HG02798 (cell line): Measurements from ENCODE around the gene SMAD5.

Source experiments
- ATAC-seq: cut with Tn5 transposase; IDR thresholded peaks from one replicate; pipeline ENCODE4 v1.9.1; 2021; ENCODE audit warnings: mild to moderate bottlenecking; ENCODE audit not compliant: unreplicated experiment, poor library complexity

The SMAD5 gene

DNA sequence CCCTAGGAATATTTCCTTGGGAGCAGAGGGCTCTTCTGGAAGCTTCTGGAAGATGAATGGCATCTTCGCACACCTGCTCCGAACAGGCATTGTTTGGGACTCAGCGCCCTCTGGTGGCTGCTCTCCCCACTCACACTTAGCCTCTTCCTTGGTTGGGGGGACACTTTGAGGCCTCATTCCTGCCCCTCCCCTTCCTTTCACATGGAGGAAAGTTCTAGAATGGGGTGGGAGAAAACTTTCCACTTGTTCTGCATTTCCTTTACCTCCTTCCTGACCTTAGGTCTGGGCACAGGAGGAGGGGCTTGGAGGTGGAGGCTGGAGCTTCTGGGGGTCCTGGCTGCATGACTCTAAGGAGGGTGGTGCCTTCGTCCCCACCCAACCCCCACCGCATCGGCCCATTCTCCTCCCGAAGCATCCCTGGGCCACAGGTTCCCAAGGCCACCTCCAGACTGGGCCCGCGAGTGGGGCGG lies 79.6 kb downstream of the SMAD5 start:
- ATAC-seq: peak; percentile 65

DNA sequence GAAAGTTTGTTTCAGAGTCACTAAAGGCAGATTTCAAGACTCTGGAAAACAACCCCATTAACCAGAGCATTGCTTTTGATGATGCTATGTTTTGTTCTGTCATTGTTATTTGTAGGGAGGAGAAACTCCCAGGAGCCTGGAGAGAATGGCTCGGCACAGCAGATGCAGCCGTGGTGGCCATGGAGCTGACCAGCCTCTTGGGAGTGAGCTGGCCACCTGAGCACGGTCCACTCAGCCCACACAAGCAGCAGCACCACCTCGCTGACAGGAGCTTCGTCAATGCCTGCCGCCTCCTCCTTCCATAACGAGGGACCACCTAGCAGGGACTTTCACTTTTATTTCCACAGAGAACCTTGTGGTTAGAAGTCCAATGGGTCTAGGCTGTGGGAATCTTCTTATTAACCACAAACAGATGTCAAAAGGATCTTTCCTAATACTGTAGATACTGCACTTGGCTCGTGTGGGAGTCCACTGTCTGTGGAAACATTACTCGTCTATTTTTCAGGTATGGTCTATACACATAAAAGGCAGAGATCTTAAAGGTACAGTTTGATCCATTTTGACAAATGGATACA lies 81.4 kb downstream of the SMAD5 start:
- ATAC-seq: no peak

DNA sequence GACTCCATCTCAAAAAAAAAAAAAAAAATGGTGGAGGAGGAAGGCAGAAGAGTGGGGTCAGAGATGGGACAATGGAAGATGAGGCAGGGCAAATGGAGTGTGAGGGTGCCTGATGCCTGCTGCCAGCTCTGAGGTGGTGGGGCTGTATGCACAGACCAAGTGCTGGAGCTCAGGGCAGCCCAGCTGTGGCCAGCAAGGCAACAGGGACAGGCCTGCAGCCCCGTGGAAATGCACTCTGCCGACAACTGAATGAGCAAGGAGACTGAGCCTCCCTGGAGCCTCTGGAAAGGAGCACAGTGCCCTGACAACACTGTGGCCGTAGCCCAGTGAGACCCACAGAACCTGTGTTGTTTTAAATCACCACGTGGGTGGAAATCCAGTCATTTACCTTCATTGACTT lies 83.2 kb downstream of the SMAD5 start:
- ATAC-seq: no peak

DNA sequence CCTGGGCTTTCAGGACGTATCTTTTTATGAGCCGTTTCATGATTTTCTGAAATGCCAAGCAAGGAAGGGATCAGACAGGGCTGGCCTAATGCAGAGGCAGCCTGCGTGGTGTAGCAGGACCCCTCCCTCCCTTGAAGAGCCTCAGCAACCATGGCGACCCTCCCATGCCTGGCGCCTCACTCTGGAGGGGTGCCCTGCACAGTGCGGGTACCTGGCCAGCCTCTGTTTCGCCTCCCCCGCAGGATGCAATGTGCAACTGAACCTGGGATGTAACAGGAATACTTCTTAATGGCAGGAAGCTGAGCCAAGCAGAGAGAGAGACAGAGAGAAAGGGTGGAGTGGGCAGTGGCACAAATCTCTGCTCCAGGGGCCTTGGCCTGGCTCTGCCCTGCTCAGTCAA lies 83.6 kb downstream of the SMAD5 start:
- ATAC-seq: no peak

DNA sequence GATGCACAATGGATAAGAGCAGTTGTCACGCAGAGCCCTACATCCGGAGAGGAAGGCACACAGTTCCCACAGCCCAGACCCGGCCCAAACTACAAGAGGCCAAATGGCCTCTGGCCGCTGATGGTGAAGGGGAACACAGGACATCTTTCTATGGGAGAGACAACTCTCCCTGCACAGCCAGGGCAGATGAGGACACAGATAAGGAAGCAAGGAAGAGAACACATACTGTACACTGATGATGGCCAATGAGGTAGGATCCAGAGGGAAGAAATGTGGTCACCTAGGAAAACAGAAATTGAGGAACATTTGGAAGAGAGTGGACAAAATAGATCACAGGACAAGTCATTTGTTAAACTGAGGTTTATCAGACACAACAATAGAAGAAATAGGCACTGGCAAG lies 88.7 kb downstream of the SMAD5 start:
- no peak for ATAC-seq

DNA sequence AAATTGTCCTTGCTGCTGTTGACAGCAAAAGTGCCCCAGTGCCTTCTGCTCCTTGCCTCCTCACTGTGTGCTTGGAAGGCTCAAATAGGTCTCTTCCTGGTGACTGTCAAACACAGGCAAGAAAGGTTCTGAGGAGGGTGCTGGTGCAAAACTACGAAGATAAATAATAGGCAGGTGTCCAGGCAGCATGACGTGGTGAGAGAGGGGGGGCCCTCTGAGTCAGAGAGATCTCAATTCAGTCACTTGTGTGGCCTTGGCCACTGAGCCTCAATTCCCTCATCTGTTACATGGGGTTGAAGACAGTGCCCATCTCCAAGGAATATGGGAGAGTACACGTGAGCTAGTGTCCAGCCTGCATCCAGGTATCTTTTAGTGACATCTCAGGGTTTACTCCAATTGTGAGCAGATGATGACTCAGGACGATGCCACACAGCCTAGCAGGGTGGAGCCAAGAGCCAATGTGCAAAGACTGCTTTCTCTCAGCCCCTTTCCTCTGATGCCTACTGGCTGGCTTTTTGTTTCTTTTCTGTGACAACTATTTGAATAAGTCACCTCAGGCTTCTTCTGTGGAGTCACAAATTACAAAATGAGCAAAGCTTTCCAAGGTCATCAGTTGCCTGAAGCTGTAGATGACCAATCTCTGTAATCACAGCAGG lies 90.1 kb downstream of the SMAD5 start:
- ATAC-seq: no peak

DNA sequence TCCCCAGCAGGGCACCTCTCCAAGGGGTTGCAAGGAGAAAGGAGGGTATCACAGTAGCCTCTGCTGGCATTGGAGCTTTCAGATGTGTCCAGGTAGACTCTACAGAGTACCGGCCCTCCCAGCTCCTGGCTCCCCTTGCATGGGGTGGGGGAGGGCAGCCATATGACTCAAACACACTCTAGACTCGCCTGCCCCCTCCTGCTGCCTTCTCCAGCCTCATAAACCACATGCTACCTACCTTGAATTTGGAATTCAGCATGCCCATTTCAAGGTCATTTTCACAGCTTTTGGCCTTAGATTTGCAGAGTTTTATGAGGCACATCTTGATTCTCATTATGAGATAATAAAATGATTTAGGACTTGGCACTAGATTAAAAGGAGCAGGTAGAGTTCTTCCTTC lies 93.2 kb downstream of the SMAD5 start:
- no peak for ATAC-seq

DNA sequence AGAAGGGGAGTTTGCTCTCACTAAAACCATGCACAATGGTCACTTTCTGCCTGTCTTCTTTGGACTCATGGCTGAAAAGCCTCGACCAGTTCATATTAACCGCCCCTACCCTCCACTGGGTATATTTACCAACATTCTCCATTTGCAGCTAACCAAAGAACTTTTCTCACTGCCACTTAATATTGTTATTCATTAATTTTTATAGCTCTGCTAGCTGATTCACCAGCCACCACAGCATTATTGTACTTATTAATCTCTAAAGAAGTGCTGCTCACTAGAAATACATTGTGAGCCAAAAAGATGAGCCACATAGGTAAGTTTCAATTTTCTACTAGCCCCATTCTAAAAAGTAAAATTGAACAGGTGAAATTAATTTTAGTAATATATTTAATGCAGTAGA lies 93.8 kb downstream of the SMAD5 start:
- no peak for ATAC-seq

DNA sequence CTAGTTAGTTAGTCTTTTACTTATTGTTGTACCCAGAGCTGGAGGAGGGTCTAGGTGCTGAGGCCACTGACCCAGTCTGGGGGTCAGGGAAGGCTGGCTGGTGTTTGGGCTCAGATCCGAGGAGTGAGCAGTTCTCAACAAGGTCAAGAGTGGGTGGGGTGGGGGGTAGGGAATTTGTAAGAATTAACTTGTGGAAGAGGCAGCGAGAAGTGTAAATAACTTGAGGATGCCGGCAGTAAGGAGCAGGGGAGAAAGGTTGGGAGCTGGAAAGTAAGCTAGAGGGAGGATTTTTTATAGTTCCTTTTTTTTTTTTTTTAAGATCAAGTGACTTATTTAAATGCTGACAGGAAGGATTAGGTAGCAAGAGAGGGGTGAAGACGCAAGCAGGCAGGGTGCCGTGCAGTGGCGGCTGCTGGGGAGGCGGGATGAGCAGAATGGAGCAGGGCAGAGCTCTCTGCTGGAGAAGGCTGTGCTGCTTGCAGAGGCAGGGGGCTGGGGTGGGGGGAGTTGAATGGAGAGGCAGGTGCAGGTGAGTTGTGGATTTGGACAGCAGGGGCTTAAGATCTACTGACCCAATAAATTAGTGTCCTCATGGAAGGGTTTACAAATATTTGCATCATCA lies 95.6 kb downstream of the SMAD5 start:
- no peak for ATAC-seq

DNA sequence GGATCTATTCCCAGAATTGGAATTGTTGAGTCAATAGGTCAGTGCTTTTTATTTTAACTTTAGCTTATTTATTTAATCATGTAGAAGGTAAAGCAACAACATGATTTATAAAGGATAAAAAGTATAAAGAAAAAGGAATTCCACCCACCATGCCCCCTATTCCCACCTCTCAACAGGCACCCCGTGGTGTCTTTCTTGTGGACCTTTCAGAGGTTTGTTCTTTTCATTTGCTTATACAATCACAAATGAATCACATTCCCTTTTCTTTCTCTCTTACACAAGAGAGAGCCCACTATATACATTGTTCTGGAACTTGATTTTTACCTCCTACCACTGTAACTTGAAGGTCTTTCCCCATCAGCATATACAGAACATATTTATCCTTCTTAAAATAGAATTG lies 97.5 kb downstream of the SMAD5 start:
- no peak for ATAC-seq

DNA sequence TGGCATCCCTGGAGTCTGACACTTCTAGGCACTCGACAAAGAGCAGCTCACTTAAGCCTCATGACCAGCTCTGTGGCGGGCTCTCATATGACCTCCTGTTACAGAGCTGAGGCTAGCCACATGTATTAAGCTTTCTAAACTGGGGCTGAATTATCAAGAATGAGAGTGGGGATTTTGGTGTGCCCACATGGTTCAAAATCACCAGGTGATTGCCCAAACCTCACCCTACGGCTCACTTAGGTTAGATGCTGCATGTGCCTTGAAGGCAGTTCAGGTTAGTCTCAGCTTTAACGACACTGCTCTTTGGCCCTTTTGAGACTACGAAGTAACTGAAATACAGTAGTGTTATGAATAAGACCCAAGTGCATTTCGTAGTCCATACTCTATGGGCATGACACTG lies 99.7 kb downstream of the SMAD5 start:
- peak; percentile 71 for ATAC-seq
